Measurements from ENCODE around the gene MPL. TPM values are rescaled to one million over a fixed set of nuclear protein-coding genes. Genes with fewer than 3 reads are reported as not detected.

The MPL gene
- total RNA-seq, 1 experiment from 2014 or later: not detected

- H3K4me3 ChIP-seq (ENCODE audit: low read depth, low read length, poor library complexity, severe bottlenecking): no peak overlapping the region
- no peaks in the 10 kb centered on the region for H3K9me3 ChIP-seq (ENCODE audit: low read depth, low read length, poor library complexity, severe bottlenecking)
- H3K4me1 ChIP-seq (ENCODE audit: insufficient read depth, low read length, poor library complexity, severe bottlenecking): no peaks in the 10 kb centered on the region
- ChIA-PET CTCF (no interaction called here), POLR2A (ENCODE audit: low non-redundant PET) (no interaction called here)
- intact Hi-C loops (cut with micrococcal nuclease; ENCODE audit: unreplicated experiment): no loop called here
- no TSS peak for BruUV-seq (replicated peaks)
- no peak overlapping the region for H3K27ac ChIP-seq (ENCODE audit: low read depth, low read length, poor library complexity, severe bottlenecking)
- TF ChIP-seq EZH2 (IDR thresholded peaks at IDR 0.05; ENCODE audit: borderline replicate concordance, low read depth, low read length, poor library complexity, severe bottlenecking): no peak
- no peak for TF ChIP-seq CTCF (conservative IDR thresholded peaks at IDR 0.05; ENCODE audit: low read depth, low read length)
- no peak for DNase-seq (ENCODE audit: low spot score)
- no peaks in the 10 kb centered on the region for H3K36me3 ChIP-seq (ENCODE audit: insufficient read depth, low read length, poor library complexity, severe bottlenecking)
- no peaks in the 10 kb centered on the region for H3K27me3 ChIP-seq (replicated peaks; ENCODE audit: insufficient read depth, low read depth, low read length, poor library complexity)
These were observed 43.5 kb upstream of the MPL start for GRCh38 chr1:43293896-43294760.

- Histone ChIP-seq H3K4me3 (ENCODE audit: low read depth, low read length, poor library complexity, severe bottlenecking) (no peak overlapping the region), H3K27me3 (replicated peaks; ENCODE audit: insufficient read depth, low read depth, low read length, poor library complexity) (no peaks in the 10 kb centered on the region), H3K4me1 (ENCODE audit: insufficient read depth, low read length, poor library complexity, severe bottlenecking) (no peaks in the 10 kb centered on the region), H3K27ac (ENCODE audit: low read depth, low read length, poor library complexity, severe bottlenecking) (no peak overlapping the region), H3K36me3 (ENCODE audit: insufficient read depth, low read length, poor library complexity, severe bottlenecking) (no peaks in the 10 kb centered on the region), H3K9me3 (ENCODE audit: low read depth, low read length, poor library complexity, severe bottlenecking) (no peaks in the 10 kb centered on the region)
- no TSS peak for BruUV-seq (replicated peaks)
- TF ChIP-seq EZH2 (IDR thresholded peaks at IDR 0.05; ENCODE audit: borderline replicate concordance, low read depth, low read length, poor library complexity, severe bottlenecking) (no peak), CTCF (conservative IDR thresholded peaks at IDR 0.05; ENCODE audit: low read depth, low read length) (no peak)
- CTCF ChIA-PET: no interaction called here
- POLR2A ChIA-PET (ENCODE audit: low non-redundant PET): no interaction called here
- DNase-seq (ENCODE audit: low spot score): no peak
- intact Hi-C loops (cut with micrococcal nuclease; ENCODE audit: unreplicated experiment): no loop called here
These were observed 42.9 kb upstream of the MPL start for GRCh38 chr1:43294761-43295160.

GRCh38 chr1:43296207-43296606 is 41.4 kb upstream of the MPL start:
- H3K27ac ChIP-seq (ENCODE audit: low read depth, low read length, poor library complexity, severe bottlenecking): no peak overlapping the region
- no peaks in the 10 kb centered on the region for H3K4me1 ChIP-seq (ENCODE audit: insufficient read depth, low read length, poor library complexity, severe bottlenecking)
- no TSS peak for BruUV-seq (replicated peaks)
- no peaks in the 10 kb centered on the region for H3K27me3 ChIP-seq (replicated peaks; ENCODE audit: insufficient read depth, low read depth, low read length, poor library complexity)
- DNase-seq (ENCODE audit: low spot score): no peak
- H3K36me3 ChIP-seq (ENCODE audit: insufficient read depth, low read length, poor library complexity, severe bottlenecking): no peaks in the 10 kb centered on the region
- H3K9me3 ChIP-seq (ENCODE audit: low read depth, low read length, poor library complexity, severe bottlenecking): no peaks in the 10 kb centered on the region
- intact Hi-C loops (cut with micrococcal nuclease; ENCODE audit: unreplicated experiment): no loop called here
- TF ChIP-seq EZH2 (IDR thresholded peaks at IDR 0.05; ENCODE audit: borderline replicate concordance, low read depth, low read length, poor library complexity, severe bottlenecking) (no peak), CTCF (conservative IDR thresholded peaks at IDR 0.05; ENCODE audit: low read depth, low read length) (no peak)
- H3K4me3 ChIP-seq (ENCODE audit: low read depth, low read length, poor library complexity, severe bottlenecking): no peak overlapping the region
- ChIA-PET CTCF (no interaction called here), POLR2A (ENCODE audit: low non-redundant PET) (no interaction called here)

Data from A673 (cell line).